B cell (primary cell): ENCODE measurements around the gene ZNF562. TPM values are rescaled to one million over a fixed set of nuclear protein-coding genes. Genes with fewer than 3 reads are reported as not detected.
"Not testable (repeated sequence)": the region's sequence is repeated elsewhere in the genome, so short reads cannot be mapped to it uniquely, and the experiment has no call there.

Experiments
- ATAC-seq: fragments of 200-7000 bp; cut with Tn5 transposase; one replicate; pipeline ENCODE4 v1.10.0; 2021; ENCODE audit warnings: low read depth, mild to moderate bottlenecking, moderate number of reproducible peaks, moderate library complexity
- CTCF ChIA-PET: fragments of 350-600 bp; sonication (Branson Sonifier 250); formaldehyde crosslinking; loops from one replicate; lab custom pipeline; 2021; ENCODE audit warnings: antibody characterized with exemption, inconsistent platforms; lab: Charles Lee
- POLR2A ChIA-PET: fragments of 350-600 bp; sonication (Branson Sonifier 250); formaldehyde crosslinking; loops from one replicate; lab custom pipeline; 2021; ENCODE audit warnings: antibody characterized with exemption; lab: Charles Lee
- DNase-seq: peaks from one replicate; pipeline ENCODE4 v3.0.0; 2013
- H2AFZ ChIP-seq: 2 replicates; pipeline ENCODE4 v1.6.1; 2012; ENCODE audit warnings: mild to moderate bottlenecking, low read depth, low read length; ENCODE audit not compliant: insufficient read depth, poor library complexity, severe bottlenecking
- H3K27ac ChIP-seq, 2 donors: 1 replicate in 1 of 2; 2 replicates in 1 of 2; pipeline ENCODE4 v1.5.1; 2012 to 2013; ENCODE audit warnings: low read length in 2 of 2, mild to moderate bottlenecking in 2 of 2, moderate library complexity in 1 of 2
- H3K27me3 ChIP-seq, 4 experiments: fragments of 200-600 bp in 1 of 4; sonication (generic) in 1 of 4; replicated peaks in 1 of 4; 1 replicate in 2 of 4; 2 replicates in 2 of 4; pipeline versions ENCODE4 v1.6.1 to v1.7.0; 2013 to 2016; ENCODE audit warnings: low read length in 3 of 4, mild to moderate bottlenecking in 2 of 4, mixed read lengths in 1 of 4, moderate library complexity in 1 of 4; ENCODE audit not compliant: insufficient read depth in 4 of 4, control insufficient read depth in 3 of 4; ENCODE audit errors: control extremely low read depth in 1 of 4
- H3K36me3 ChIP-seq, 2 experiments: replicated peaks in 1 of 2; 1 replicate in 1 of 2; 2 replicates in 1 of 2; pipeline versions ENCODE4 v1.6.1 to v1.7.1; 2013; ENCODE audit warnings: low read length in 1 of 2; ENCODE audit not compliant: insufficient read depth in 2 of 2, control insufficient read depth in 1 of 2; ENCODE audit errors: control extremely low read depth in 1 of 2, extremely low read depth in 1 of 2
- H3K4me1 ChIP-seq, 2 donors: fragments of 200-600 bp in 1 of 2; sonication (generic) in 1 of 2; 1 replicate in 1 of 2; 2 replicates in 1 of 2; pipeline versions ENCODE4 v1.5.1 to v1.6.1; 2013 to 2017; ENCODE audit warnings: low read length in 2 of 2; ENCODE audit not compliant: control insufficient read depth in 2 of 2, insufficient read depth in 2 of 2
- H3K4me2 ChIP-seq: replicated peaks from 2 replicates; pipeline ENCODE3; 2012; ENCODE audit warnings: mild to moderate bottlenecking, low read depth, low read length; ENCODE audit not compliant: poor library complexity, severe bottlenecking
- H3K4me3 ChIP-seq, 5 experiments: fragments of 200-600 bp in 1 of 5; sonication (generic) in 1 of 5; 1 replicate in 3 of 5; 2 replicates in 2 of 5; pipeline versions ENCODE4 v1.5.1 to v1.7.0; 2011 to 2016; ENCODE audit warnings: low read length in 4 of 5, mild to moderate bottlenecking in 4 of 5, low read depth in 2 of 5, control low read depth in 1 of 5, moderate library complexity in 1 of 5; ENCODE audit not compliant: insufficient read depth in 1 of 5; ENCODE audit errors: control extremely low read depth in 1 of 5, extremely low read depth in 1 of 5
- H3K79me2 ChIP-seq: fragments of 200-600 bp; sonication (generic); one replicate; pipeline ENCODE4 v1.6.0; 2016; ENCODE audit warnings: low read length; ENCODE audit not compliant: control insufficient read depth, insufficient read depth
- H3K9ac ChIP-seq: fragments of 200-600 bp; sonication (generic); 2 replicates; pipeline ENCODE4 v1.6.1; 2017; ENCODE audit warnings: mild to moderate bottlenecking, low read length, moderate library complexity
- H3K9me3 ChIP-seq, 3 donors: one replicate each; pipeline versions ENCODE4 v1.6.1 to v1.7.1; 2013; ENCODE audit warnings: low read length in 2 of 3; ENCODE audit not compliant: control insufficient read depth in 2 of 3, insufficient read depth in 1 of 3; ENCODE audit errors: control extremely low read depth in 1 of 3
- H4K20me1 ChIP-seq: 2 replicates; pipeline ENCODE4 v1.6.0; 2012; ENCODE audit warnings: mild to moderate bottlenecking, low read length; ENCODE audit not compliant: insufficient read depth, control insufficient read depth, poor library complexity, severe bottlenecking
- H3K27ac Mint-ChIP-seq: one replicate; pipeline ENCODE4 v1.8.0; 2021; ENCODE audit warnings: mixed read lengths
- H3K27me3 Mint-ChIP-seq: one replicate; pipeline ENCODE4 v1.8.0; 2021; ENCODE audit warnings: mixed read lengths
- H3K4me1 Mint-ChIP-seq: one replicate; pipeline ENCODE4 v1.8.0; 2021; ENCODE audit warnings: mixed read lengths
- H3K4me3 Mint-ChIP-seq: one replicate; pipeline ENCODE4 v1.8.0; 2021; ENCODE audit warnings: mixed read lengths
- H3K9me3 Mint-ChIP-seq: one replicate; pipeline ENCODE4 v1.8.0; 2022; ENCODE audit warnings: mixed read lengths; ENCODE audit not compliant: insufficient read depth
- EZH2 ChIP-seq: IDR thresholded peaks from 2 replicates; pipeline ENCODE4 v1.6.1; 2012; ENCODE audit warnings: borderline replicate concordance, low read depth, mild to moderate bottlenecking, moderate library complexity, low read length; ENCODE audit not compliant: insufficient read depth, poor library complexity, severe bottlenecking
- WGBS: methylation state at CpG from one replicate; pipeline ENCODE4 v1.1.5; 2013; ENCODE audit warnings: missing lambda C conversion rate; ENCODE audit not compliant: insufficient coverage; 5-methylcytosine and 5-hydroxymethylcytosine counted together
- intact Hi-C: fragments of 100-400 bp; cut with micrococcal nuclease; formaldehyde crosslinking; loops from one replicate; pipeline ENCODE4 v1.10.0; 2022
- polyA plus RNA-seq: library from polyadenylated mRNA; depleted of rRNA; stranded (reverse); fragments of >200 nt; gene quantifications from 2 replicates; pipeline ENCODE4 v1.2.3, GENCODE V29; 2012
- total RNA-seq, 2 donors: library from RNA; stranded (reverse); fragments of 120-200 nt in 1 of 2; gene quantifications; 1 replicate in 1 of 2; 2 replicates in 1 of 2; pipeline versions ENCODE4 v1.2.3 to v1.2.4, GENCODE V29; 2013 to 2022
- TF ChIP-seq, protein P1 (sequence below): fragments of 200-600 bp; IDR thresholded peaks from one replicate; pipeline ENCODE4 v1.8.0; 2022; ENCODE audit warnings: antibody characterized with exemption, mild to moderate bottlenecking

The ZNF562 gene
- total and polyA plus RNA-seq, 2 donors (not counting 1 experiment from before 2014, with no cell fraction given), result 4.1 to 31.8 TPM

DNA sequence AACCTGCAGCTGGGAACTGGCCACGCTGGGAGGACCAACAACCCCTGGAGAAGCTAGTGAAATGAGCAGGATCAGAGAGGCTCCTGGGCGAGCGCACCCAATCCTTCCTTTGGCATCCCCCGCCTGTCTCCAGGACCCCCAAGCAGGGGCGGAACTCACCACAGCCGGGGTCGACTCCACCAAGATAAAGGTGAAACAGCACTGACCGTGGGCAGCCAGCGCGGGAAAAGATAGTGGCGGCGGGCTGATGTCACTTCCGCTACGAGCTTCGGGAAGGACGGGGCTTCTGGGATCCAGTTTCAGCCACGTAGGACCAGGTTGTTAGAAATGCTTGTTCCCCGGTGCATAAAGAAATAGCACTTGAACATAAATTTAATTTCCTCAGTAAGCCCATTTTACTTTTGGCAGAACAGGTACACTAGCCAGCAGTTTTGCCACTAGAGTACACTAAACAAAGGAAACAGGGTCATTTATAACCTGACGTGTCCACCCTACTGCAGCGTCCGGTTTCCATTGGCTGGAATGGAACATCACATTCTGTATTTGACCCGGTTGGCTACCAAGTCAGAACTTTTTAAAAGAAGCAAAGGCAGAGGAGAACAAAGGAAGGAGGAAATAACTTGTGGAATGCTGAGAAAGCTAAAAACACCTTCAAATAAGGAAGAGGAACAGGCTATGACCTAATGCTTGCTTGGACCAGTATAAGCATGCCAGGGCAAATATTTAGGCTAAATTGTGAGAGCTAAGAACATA lies 25.5 kb upstream of the ZNF562 start:
- Histone ChIP-seq H3K79me2 (no peaks in the 10 kb centered on the region), H3K27me3 (no peaks in the 10 kb centered on the region), H3K9me3 (peaks cover 0 to 28% (median 2%) of the 10 kb centered on the region in 3 donors), H3K4me2 (no peak overlapping the region), H3K36me3 (no peaks in the 10 kb centered on the region), H3K9ac (no peak overlapping the region), H3K27ac (no peak overlapping the region), H2AFZ (no peak overlapping the region), H4K20me1 (no peaks in the 10 kb centered on the region), H3K4me1 (no peaks in the 10 kb centered on the region), H3K4me3 (no peak overlapping the region)
- Mint-ChIP-seq H3K4me1 (no peaks in the 10 kb centered on the region), H3K9me3 (peaks cover 10% of the 10 kb centered on the region), H3K4me3 (no peak overlapping the region), H3K27me3 (peaks cover 4% of the 10 kb centered on the region), H3K27ac (no peak overlapping the region)
- no peak for ATAC-seq
- intact Hi-C loops, result no loop called here
- no peak for DNase-seq
- ChIA-PET POLR2A (no interaction called here), CTCF (no interaction called here)
- 97% methylated on average over 20 of the region's 22 CpGs for WGBS
- no peak for TF ChIP-seq EZH2
- TF ChIP-seq, protein P1, sequence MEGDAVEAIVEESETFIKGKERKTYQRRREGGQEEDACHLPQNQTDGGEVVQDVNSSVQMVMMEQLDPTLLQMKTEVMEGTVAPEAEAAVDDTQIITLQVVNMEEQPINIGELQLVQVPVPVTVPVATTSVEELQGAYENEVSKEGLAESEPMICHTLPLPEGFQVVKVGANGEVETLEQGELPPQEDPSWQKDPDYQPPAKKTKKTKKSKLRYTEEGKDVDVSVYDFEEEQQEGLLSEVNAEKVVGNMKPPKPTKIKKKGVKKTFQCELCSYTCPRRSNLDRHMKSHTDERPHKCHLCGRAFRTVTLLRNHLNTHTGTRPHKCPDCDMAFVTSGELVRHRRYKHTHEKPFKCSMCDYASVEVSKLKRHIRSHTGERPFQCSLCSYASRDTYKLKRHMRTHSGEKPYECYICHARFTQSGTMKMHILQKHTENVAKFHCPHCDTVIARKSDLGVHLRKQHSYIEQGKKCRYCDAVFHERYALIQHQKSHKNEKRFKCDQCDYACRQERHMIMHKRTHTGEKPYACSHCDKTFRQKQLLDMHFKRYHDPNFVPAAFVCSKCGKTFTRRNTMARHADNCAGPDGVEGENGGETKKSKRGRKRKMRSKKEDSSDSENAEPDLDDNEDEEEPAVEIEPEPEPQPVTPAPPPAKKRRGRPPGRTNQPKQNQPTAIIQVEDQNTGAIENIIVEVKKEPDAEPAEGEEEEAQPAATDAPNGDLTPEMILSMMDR, result no peak

DNA sequence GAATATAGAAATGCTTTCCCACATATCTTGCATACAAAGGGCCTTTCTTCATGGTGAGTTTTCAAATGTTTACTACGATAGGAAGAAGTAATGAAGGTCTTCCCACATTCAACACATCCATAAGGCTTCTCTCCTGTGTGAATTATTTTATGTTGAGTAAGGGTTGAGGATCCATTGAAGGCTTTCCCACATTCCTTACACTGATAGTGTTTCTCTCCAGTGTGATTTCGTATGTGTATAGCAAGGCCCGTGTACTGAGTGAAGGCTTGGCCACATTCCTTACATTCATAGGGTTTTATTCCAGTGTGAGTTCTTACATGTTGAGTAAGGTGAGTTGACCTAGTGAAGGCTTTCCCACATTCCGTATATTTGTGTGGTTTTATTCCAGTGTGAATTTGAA lies 15.4 kb upstream of the ZNF562 start:
- intact Hi-C loops, H3K27ac ChIP-seq, H3K79me2 ChIP-seq, H3K27me3 Mint-ChIP-seq, POLR2A ChIA-PET, H3K4me3 Mint-ChIP-seq, ATAC-seq, H3K36me3 ChIP-seq, H3K9me3 Mint-ChIP-seq, H3K4me3 ChIP-seq, DNase-seq, H3K9ac ChIP-seq, H3K4me1 Mint-ChIP-seq, H3K27ac Mint-ChIP-seq, H4K20me1 ChIP-seq, H3K9me3 ChIP-seq, H2AFZ ChIP-seq, H3K4me1 ChIP-seq, H3K27me3 ChIP-seq, H3K4me2 ChIP-seq: not testable (repeated sequence)
- CTCF ChIA-PET, result interaction anchor here (0.6 kb wide), 1 partner anchor 64 kb away, joined by 3 read pairs; no protein-coding TSS in a partner anchor
- no CpG with 5 or more reads among the region's 4 CpGs for WGBS

DNA sequence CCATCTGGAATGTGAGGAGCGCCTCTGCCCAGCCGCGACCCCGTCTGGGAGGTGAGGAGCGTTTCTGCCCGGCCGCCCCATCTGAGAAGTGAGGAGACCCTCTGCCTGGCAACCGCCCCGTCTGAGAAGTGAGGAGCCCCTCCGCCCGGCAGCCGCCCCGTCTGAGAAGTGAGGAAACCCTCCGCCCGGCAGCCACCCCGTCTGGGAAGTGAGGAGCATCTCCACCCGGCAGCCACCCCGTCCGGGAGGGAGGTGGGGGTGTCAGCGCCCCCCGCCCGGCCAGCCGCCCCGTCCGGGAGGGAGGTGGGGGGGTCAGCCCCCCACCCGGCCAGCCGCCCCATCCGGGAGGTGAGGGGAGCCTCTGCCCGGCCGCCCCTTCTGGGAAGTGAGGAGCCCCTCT lies 5.1 kb upstream of the ZNF562 start:
- H3K36me3 ChIP-seq, H3K4me2 ChIP-seq, H3K4me1 ChIP-seq, H3K79me2 ChIP-seq, H3K9me3 Mint-ChIP-seq, H2AFZ ChIP-seq, H3K27me3 Mint-ChIP-seq, H3K4me3 ChIP-seq, H3K9me3 ChIP-seq, ATAC-seq, H3K9ac ChIP-seq, H3K4me1 Mint-ChIP-seq, H3K27ac ChIP-seq, H3K27me3 ChIP-seq, CTCF ChIA-PET, DNase-seq, H3K4me3 Mint-ChIP-seq, POLR2A ChIA-PET, H4K20me1 ChIP-seq, H3K27ac Mint-ChIP-seq: not testable (repeated sequence)
- intact Hi-C loops, result loop anchor here (10.0 kb wide), 1 partner anchor 115 kb away; no protein-coding TSS in a partner anchor
- WGBS, result 97% methylated on average over 14 of the region's 30 CpGs
